Stomach (tissue), 9 donors: ENCODE data around the gene CRTC3. TPM values are rescaled to one million over a fixed set of nuclear protein-coding genes. Genes with fewer than 3 reads are reported as not detected.
A peak's percentile ranks its signal among the peaks of the same experiment; 100 is the strongest.

ENCODE experiments used
- DNase-seq, 2 donors: peaks; one replicate each; pipeline versions ENCODE4 v3.0.0 to v3.0.0-alpha.2; 2013 to 2019
- H3K27ac ChIP-seq, 5 donors: fragments of 200-600 bp in 4 of 5; sonication (generic) in 4 of 5; one replicate each; pipeline ENCODE4 v1.5.1; 2013 to 2019; ENCODE audit warnings: mild to moderate bottlenecking in 1 of 5, moderate library complexity in 1 of 5
- H3K27me3 ChIP-seq, 3 donors: fragments of 200-600 bp; sonication (generic); one replicate each; pipeline ENCODE4 v1.5.1; 2017 to 2019; ENCODE audit warnings: mixed run types in 1 of 3
- H3K36me3 ChIP-seq, 4 donors: fragments of 200-600 bp; sonication (generic); 1 replicate in 3 of 4; 2 replicates in 1 of 4; pipeline ENCODE4 v1.5.1; 2016 to 2019
- H3K4me1 ChIP-seq, 4 donors: fragments of 200-600 bp; sonication (generic); one replicate each; pipeline ENCODE4 v1.5.1; 2016 to 2019
- H3K4me3 ChIP-seq, 4 donors: fragments of 200-600 bp; sonication (generic) in 3 of 4; one replicate each; pipeline ENCODE4 v1.5.1; 2016 to 2019; ENCODE audit warnings: mild to moderate bottlenecking in 1 of 4
- H3K9me3 ChIP-seq, 4 donors: fragments of 200-600 bp; sonication (generic); one replicate each; pipeline ENCODE4 v1.5.1; 2016 to 2019
- CTCF ChIP-seq, 7 experiments: fragments of 450-650 bp in 4 of 7; fragments of 200-600 bp in 3 of 7; sonication (generic) in 3 of 7; IDR thresholded peaks; one replicate each; pipeline ENCODE4 v1.5.1; 2016 to 2019; ENCODE audit warnings: antibody characterized with exemption in 7 of 7, control low read depth in 2 of 7, mild to moderate bottlenecking in 1 of 7
- EP300 ChIP-seq: sonication (generic); formaldehyde crosslinking; IDR thresholded peaks from one replicate; pipeline ENCODE4 v1.6.1; 2017; ENCODE audit warnings: antibody characterized with exemption
- POLR2A ChIP-seq, 4 donors: fragments of 450-650 bp; IDR thresholded peaks; one replicate each; pipeline ENCODE4 v1.6.1; 2016; ENCODE audit warnings: antibody characterized with exemption in 4 of 4, control low read depth in 2 of 4, mild to moderate bottlenecking in 1 of 4, moderate library complexity in 1 of 4
- POLR2AphosphoS5 ChIP-seq, 3 donors: sonication (generic); formaldehyde crosslinking; IDR thresholded peaks; one replicate each; pipeline ENCODE4 v1.6.1; 2016; ENCODE audit warnings: antibody characterized with exemption in 3 of 3
- WGBS, 5 donors: extraction: QIAGEN DNeasy Blood & Tissue Kit in 3 of 5; methylation state at CpG; one replicate each; pipeline versions ENCODE4 v1.1.5 to v1.1.7; 2013 to 2018; 5-methylcytosine and 5-hydroxymethylcytosine counted together
- intact Hi-C: fragments of 100-400 bp; cut with DNase I; formaldehyde crosslinking; loops from one replicate; pipeline ENCODE4 v1.15.1; 2023; ENCODE audit warnings: low total_unique reads
- polyA plus RNA-seq, 3 donors: library from polyadenylated mRNA; stranded (reverse); fragments of 200-250 nt; gene quantifications; one replicate each; pipeline ENCODE4 v1.2.3, GENCODE V29; 2013
- total RNA-seq, 5 donors: library from RNA; depleted of rRNA; stranded (reverse); fragments of >200 nt; gene quantifications; one replicate each; pipeline versions ENCODE4 v1.1.0 to v1.2.3, GENCODE V29; 2014 to 2016
- donor health status: healthy with polysubstance abuse.
- donor health status: Bipolar disorder and iron deficiency.
- donor health status: healthy.

The CRTC3 gene
- total and polyA plus RNA-seq, 8 donors = 8.2 to 47.7 (median 14.5) TPM

GRCh38 chr15:90559119-90559518 is 29.4 kb downstream of the CRTC3 start:
- DNase-seq = no peak
- Histone ChIP-seq H3K4me3 (no peak overlapping the region), H3K4me1 (peaks cover 36 to 91% (median 82%) of the 10 kb centered on the region in 4 donors), H3K27ac (peak overlapping the region in 4 of 5 donors; percentile 76 to 84 (median 80)), H3K36me3 (no peaks in the 10 kb centered on the region), H3K27me3 (no peaks in the 10 kb centered on the region), H3K9me3 (no peaks in the 10 kb centered on the region)
- intact Hi-C loops = no loop called here
- TF ChIP-seq POLR2AphosphoS5 (IDR thresholded peaks at IDR 0.05) = no peak
- no peak for TF ChIP-seq EP300
- no peak for TF ChIP-seq POLR2A (IDR thresholded peaks at IDR 0.05)
- TF ChIP-seq CTCF (IDR thresholded peaks at IDR 0.05) = no peak
- 93 to 98% (median 97%) methylated on average over 1 of the region's 1 CpG for WGBS, 5 donors

- Histone ChIP-seq H3K4me1 (peaks cover 48 to 93% (median 86%) of the 10 kb centered on the region in 4 donors), H3K27ac (peak overlapping the region in 4 of 5 donors; percentile 76 to 84 (median 80)), H3K36me3 (no peaks in the 10 kb centered on the region), H3K4me3 (no peak overlapping the region), H3K9me3 (no peaks in the 10 kb centered on the region), H3K27me3 (no peaks in the 10 kb centered on the region)
- TF ChIP-seq CTCF (IDR thresholded peaks at IDR 0.05) (no peak), POLR2A (IDR thresholded peaks at IDR 0.05) (no peak), EP300 (peak; percentile 49), POLR2AphosphoS5 (IDR thresholded peaks at IDR 0.05) (peak; percentile 9 to 70 (median 18))
- intact Hi-C loops = no loop called here
- DNase-seq = peak in 1 of 2 donors; percentile 71
- WGBS, 5 donors = 30 to 38% (median 37%) methylated on average over 7 of the region's 7 CpGs
These were observed 30.6 kb downstream of the CRTC3 start for GRCh38 chr15:90560229-90560776.

GRCh38 chr15:90561344-90562244 is 31.9 kb downstream of the CRTC3 start:
- intact Hi-C loops = no loop called here
- TF ChIP-seq POLR2A (IDR thresholded peaks at IDR 0.05) (no peak), POLR2AphosphoS5 (IDR thresholded peaks at IDR 0.05) (no peak), CTCF (IDR thresholded peaks at IDR 0.05) (no peak), EP300 (no peak)
- Histone ChIP-seq H3K27me3 (no peaks in the 10 kb centered on the region), H3K4me1 (peaks cover 53 to 100% (median 84%) of the 10 kb centered on the region in 4 donors), H3K4me3 (no peak overlapping the region), H3K27ac (peak overlapping the region in 4 of 5 donors; percentile 76 to 84 (median 80)), H3K9me3 (no peaks in the 10 kb centered on the region), H3K36me3 (no peaks in the 10 kb centered on the region)
- DNase-seq = peak in 1 of 2 donors; percentile 76
- 53 to 79% (median 73%) methylated on average over 5 of the region's 5 CpGs for WGBS, 5 donors

- Histone ChIP-seq H3K27me3 (no peaks in the 10 kb centered on the region), H3K4me1 (peaks cover 46 to 94% (median 74%) of the 10 kb centered on the region in 4 donors), H3K9me3 (no peaks in the 10 kb centered on the region), H3K4me3 (no peak overlapping the region), H3K27ac (peak overlapping the region in 3 of 5 donors; percentile 76 to 81 (median 79)), H3K36me3 (no peaks in the 10 kb centered on the region)
- intact Hi-C loops = no loop called here
- DNase-seq = no peak
- WGBS, 5 donors = 83 to 92% (median 87%) methylated on average over 5 of the region's 5 CpGs
- TF ChIP-seq EP300 (no peak), POLR2A (IDR thresholded peaks at IDR 0.05) (no peak), CTCF (IDR thresholded peaks at IDR 0.05) (no peak)
These were observed 32.9 kb downstream of the CRTC3 start for GRCh38 chr15:90562669-90563068.
